BE2C (cell line): ENCODE measurements around the gene C1QL1.
"Not testable (repeated sequence)": the region's sequence is repeated elsewhere in the genome, so short reads cannot be mapped to it uniquely, and the experiment has no call there.

Experiments
- DNase-seq: peaks from one replicate; pipeline ENCODE4 v3.0.0-alpha.2; 2020
- H3K27me3 ChIP-seq: fragments of 250-450 bp; sonication (Bioruptor Pico); 2 replicates; pipeline ENCODE4 v1.5.1; 2020; ENCODE audit warnings: mild to moderate bottlenecking
- H3K36me3 ChIP-seq: fragments of 250-450 bp; sonication (Bioruptor Pico); 2 replicates; pipeline ENCODE4 v1.5.1; 2020; ENCODE audit warnings: mild to moderate bottlenecking
- H3K4me1 ChIP-seq: fragments of 250-450 bp; sonication (Bioruptor Pico); 2 replicates; pipeline ENCODE4 v1.5.1; 2020
- H3K4me3 ChIP-seq: 2 replicates; pipeline ENCODE4 v1.5.1; 2011; ENCODE audit warnings: low read depth, low read length
- H3K9me3 ChIP-seq: fragments of 250-450 bp; sonication (Bioruptor Pico); 2 replicates; pipeline ENCODE4 v1.5.1; 2020
- CTCF ChIP-seq: IDR thresholded peaks from 2 replicates; pipeline ENCODE4 v1.5.1; 2012; ENCODE audit warnings: mild to moderate bottlenecking, low read depth, low read length

Gene C1QL1

DNA sequence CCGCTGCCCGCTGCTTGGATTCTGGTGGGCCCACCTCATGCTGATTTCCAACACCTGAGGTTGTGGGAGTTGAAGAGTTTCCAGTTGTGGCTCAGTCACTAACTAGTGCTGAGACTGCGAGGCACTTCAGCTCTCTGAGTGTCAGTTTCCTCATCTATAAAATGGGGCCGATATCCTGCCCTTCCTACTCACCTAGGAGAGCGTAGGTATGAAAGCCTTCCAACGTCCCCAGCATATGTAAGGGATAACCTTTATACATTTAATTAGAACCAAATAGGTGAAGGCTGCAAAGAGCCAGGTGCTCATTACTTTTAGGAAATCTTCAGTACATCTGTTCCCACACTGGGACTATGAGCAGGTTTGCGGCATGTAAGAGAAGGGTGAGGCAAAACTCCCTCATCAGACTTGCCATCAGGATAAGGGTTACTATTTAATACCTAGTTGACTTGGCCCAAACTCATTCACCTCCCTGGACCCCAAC lies 19.7 kb downstream of the C1QL1 start:
- Histone ChIP-seq H3K27me3 (no peaks in the 10 kb centered on the region), H3K36me3 (peaks cover 22% of the 10 kb centered on the region), H3K9me3 (no peaks in the 10 kb centered on the region), H3K4me3 (peak overlapping the region; percentile 95), H3K4me1 (no peaks in the 10 kb centered on the region; the same call in 1 of the 2 replicates)
- TF ChIP-seq CTCF = no peak
- DNase-seq = no peak

DNA sequence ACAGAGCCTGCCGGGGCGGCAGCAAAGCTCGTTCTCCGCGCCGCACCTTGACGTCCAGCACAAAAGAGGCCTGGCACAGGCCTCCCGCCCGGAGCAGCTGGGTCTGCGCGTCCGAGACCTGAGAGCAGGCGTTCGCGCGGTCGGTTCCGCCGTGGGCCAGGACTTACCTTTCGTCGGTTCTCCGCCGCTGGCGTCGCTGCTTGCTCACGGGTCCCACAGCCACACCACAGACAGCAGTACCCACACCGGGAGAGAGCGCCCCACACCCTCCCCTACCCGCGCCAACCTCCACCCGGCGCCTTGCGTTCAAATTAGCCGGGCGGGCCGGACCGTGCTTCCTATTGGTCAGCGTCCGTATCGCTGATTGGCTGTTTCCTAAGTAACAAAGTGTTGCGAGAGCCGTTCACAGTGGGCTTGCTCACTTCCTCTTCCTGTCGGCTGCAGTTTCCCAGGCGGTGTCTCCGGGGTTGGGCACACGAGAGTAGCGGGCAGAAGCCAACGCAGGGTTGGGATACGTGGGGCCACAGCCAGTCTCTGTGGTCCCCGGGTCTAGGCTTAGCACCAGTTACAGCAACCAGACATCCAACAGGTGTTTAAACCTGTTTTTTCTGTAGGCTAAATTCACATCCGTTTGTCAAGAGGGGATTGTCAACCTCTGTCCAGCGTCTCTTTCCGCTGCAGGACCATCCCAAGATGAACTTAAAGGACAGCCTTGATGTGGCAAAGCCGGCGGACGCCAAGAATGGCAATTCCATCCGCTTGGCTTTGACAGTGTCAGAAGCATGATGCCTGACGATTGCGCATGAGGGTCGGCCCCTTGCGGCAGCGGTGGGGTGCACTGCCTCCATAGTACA lies 20.4 kb downstream of the C1QL1 start, which contains the start of gene KIF18B:
Gene KIF18B (minus strand): TSS at position 313 of the 854 bp plus-strand sequence. CDS start 11,429 bp downstream, outside the sequence.
- DNase-seq = peak; percentile 97
- H3K27me3 ChIP-seq = no peaks in the 10 kb centered on the region
- H3K9me3 ChIP-seq = no peaks in the 10 kb centered on the region
- TF ChIP-seq CTCF = peak; percentile 18; the same call in 1 of the 2 replicates
- H3K36me3 ChIP-seq = peaks cover 26% of the 10 kb centered on the region
- no peaks in the 10 kb centered on the region; the same call in 1 of the 2 replicates for H3K4me1 ChIP-seq
- H3K4me3 ChIP-seq = peak within 1 kb of the TSS; percentile 95

DNA sequence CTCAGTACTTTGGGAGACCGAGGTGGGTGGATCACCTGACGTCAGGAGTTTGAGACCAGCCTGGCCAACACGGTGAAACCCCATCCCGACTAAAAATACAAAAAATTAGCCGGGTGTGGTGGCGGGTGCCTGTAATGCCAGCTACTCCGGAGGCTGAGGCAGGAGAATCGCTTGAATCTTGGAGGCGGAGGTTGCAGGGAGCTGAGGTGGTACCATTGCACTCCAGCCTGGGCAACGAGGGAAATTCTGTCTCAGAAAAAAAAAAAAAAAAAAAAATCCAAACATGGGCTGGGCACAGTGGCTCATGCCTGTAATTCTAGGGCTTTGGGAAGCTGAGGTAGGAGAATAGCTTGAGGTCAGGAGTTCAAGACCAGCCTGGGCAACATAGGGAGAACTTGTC lies 22.5 kb downstream of the C1QL1 start:
- H3K4me1 ChIP-seq, DNase-seq, H3K27me3 ChIP-seq, H3K9me3 ChIP-seq: not testable (repeated sequence)
- peaks cover 44% of the 10 kb centered on the region for H3K36me3 ChIP-seq
- peak overlapping the region; percentile 95 for H3K4me3 ChIP-seq

DNA sequence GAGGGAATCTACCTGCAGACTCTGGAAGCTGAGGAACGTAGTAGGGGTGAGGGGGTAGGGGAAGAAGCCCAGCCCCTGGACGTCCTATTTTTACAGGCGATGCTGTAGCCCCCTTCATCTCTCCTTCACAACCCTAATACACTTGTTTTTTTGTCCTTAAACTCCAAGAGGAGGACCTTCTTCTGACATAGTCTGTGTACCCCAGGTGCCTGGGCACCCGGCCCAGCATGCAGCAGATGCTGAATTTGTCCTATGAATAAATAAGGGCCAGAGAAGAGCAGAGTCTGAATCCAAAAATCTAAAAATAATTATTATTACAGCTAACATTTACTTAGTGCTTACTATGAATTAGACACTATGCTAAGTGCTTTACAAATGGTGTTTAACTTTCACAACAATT lies 25.6 kb downstream of the C1QL1 start:
- H3K4me1 ChIP-seq = peaks cover 5% of the 10 kb centered on the region
- H3K36me3 ChIP-seq = peaks cover 74% of the 10 kb centered on the region
- no peaks in the 10 kb centered on the region for H3K9me3 ChIP-seq
- H3K27me3 ChIP-seq = no peaks in the 10 kb centered on the region
- no peak for TF ChIP-seq CTCF
- no peak overlapping the region for H3K4me3 ChIP-seq
- no peak for DNase-seq

DNA sequence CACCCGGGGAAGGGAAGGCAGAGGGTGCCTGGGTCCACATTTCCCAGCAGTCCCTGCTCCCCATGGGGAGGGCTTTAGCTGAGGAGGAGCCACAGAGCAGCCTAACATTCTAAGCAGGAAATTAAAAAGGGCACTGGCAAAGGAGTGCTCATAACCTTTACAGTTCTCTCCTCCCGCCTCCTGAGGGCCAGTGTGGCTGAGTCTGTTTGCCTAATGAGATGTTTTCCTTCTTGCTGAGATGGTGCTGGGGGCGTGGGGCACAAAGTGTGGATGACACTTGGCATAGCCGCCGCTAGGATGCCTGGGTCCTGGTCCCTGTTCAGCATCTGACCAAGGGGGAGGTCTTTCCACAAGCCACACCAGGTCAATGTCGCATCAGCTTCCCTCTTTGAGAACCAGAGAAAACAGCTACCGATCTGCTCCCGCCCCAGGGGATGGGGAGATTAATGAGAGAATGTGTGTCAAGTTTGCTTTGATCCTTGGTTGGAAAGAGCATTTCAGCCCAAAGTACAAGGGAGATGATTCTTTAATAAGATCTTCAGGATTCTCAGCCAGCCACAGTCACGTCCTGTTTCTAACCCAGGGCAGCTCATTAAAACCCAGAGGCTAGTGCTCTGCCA lies 26.3 kb downstream of the C1QL1 start:
- no peaks in the 10 kb centered on the region for H3K27me3 ChIP-seq
- H3K36me3 ChIP-seq = peaks cover 81% of the 10 kb centered on the region
- no peak for TF ChIP-seq CTCF

DNA sequence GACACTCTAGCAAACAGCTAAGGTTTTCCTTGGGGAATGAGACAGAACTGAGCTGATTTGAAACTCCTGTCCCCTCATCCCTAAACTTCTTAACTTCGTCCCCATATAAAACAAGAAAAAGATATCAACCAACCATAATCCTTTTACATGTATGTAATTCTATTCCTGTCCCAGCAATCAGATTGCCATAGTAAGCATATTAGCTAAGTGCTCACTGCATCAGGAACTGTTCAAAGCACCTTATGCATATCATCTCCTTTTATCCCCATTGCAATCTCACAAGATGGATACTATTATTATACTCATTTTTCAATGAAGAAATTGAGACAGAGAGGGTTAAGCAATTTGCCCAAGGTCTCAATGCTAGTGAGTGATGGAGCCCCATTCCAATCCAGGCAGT lies 27.3 kb downstream of the C1QL1 start:
- Histone ChIP-seq H3K4me3 (no peak overlapping the region), H3K36me3 (peaks cover 86% of the 10 kb centered on the region), H3K4me1 (peaks cover 5% of the 10 kb centered on the region)

More for the DNA sequence above, 26.3 kb downstream of the C1QL1 start:
- Histone ChIP-seq H3K4me3 (no peak overlapping the region), H3K9me3 (no peaks in the 10 kb centered on the region), H3K4me1 (peaks cover 5% of the 10 kb centered on the region)
- no peak for DNase-seq

More for the DNA sequence above, 27.3 kb downstream of the C1QL1 start:
- Histone ChIP-seq H3K9me3 (no peaks in the 10 kb centered on the region), H3K27me3 (no peaks in the 10 kb centered on the region)
- no peak for TF ChIP-seq CTCF
- no peak for DNase-seq
